Measurements from ENCODE around the gene GNG4.

- TF ChIP-seq CTCF (conservative IDR thresholded peaks at IDR 0.05; ENCODE audit: low read depth, low read length) (no peak), POLR2A (IDR thresholded peaks at IDR 0.05; ENCODE audit: low read depth, low read length) (no peak), USF2 (IDR thresholded peaks at IDR 0.05; ENCODE audit: low read depth, low read length) (no peak), CHD1 (IDR thresholded peaks at IDR 0.05; ENCODE audit: low read depth, low read length) (no peak), RFX5 (IDR thresholded peaks at IDR 0.05; ENCODE audit: low read depth, low read length) (no peak), BHLHE40 (IDR thresholded peaks at IDR 0.05; ENCODE audit: low read depth, low read length) (no peak), CEBPB (IDR thresholded peaks at IDR 0.05; ENCODE audit: low read depth, low read length) (no peak), RCOR1 (IDR thresholded peaks at IDR 0.05; ENCODE audit: insufficient replicate concordance, low read length) (no peak), SMC3 (IDR thresholded peaks at IDR 0.05; ENCODE audit: low read depth, low read length) (no peak), MXI1 (IDR thresholded peaks at IDR 0.05; ENCODE audit: borderline replicate concordance, low read depth, low read length) (no peak)
Observed at GRCh38 chr1:235525314-235525713, 124.3 kb downstream of the GNG4 start.
